Breast epithelium (tissue), 3 donors: ENCODE measurements around the gene KIFC1.

Experiments
- CTCF ChIP-seq, 3 donors: fragments of 450-650 bp; IDR thresholded peaks; one replicate each; pipeline ENCODE4 v1.5.1; 2016 to 2017; ENCODE audit warnings: antibody characterized with exemption in 3 of 3, mild to moderate bottlenecking in 3 of 3, moderate library complexity in 3 of 3
- POLR2AphosphoS5 ChIP-seq, 3 donors: sonication (generic); formaldehyde crosslinking; IDR thresholded peaks; one replicate each; pipeline ENCODE4 v1.6.1; 2017; ENCODE audit warnings: antibody characterized with exemption in 3 of 3

- TF ChIP-seq CTCF (IDR thresholded peaks at IDR 0.05) (no peak), POLR2AphosphoS5 (IDR thresholded peaks at IDR 0.05) (no peak)
Measured at GRCh38 chr6:33438978-33439594, 47.5 kb downstream of the KIFC1 start.
